NCI-H2227 (cell line): Measurements from ENCODE around the gene METRNL.
"Not testable (repeated sequence)": the region's sequence is repeated elsewhere in the genome, so short reads cannot be mapped to it uniquely, and the experiment has no call there.

Source experiments
- DNase-seq: peaks from one replicate; lab custom pipeline; 2025; ENCODE audit not compliant: unreplicated experiment; lab: John Stamatoyannopoulos, UW

The METRNL gene

GRCh38 chr17:83051396-83052240 lies 27.8 kb upstream of the METRNL start:
- DNase-seq = peak; percentile 98

DNA sequence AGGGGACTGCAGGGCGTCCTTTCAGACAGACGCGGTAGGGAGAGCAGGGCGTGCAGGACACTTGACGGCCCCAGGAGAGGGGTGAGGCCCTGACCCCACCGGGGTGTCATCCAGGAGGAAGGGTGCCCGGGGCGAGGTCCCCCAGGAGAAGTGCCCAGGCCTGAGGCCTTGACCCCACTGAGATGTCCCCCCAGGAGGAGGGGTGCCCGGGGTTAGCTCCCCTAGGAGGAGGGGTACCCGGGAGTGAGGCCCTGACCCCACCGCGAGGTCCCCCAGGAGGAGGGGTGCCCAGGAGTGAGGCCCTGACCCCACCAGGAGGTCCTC lies 27.2 kb upstream of the METRNL start:
- no peak for DNase-seq

GRCh38 chr17:83053021-83053681 lies 26.3 kb upstream of the METRNL start:
- no peak for DNase-seq

DNA sequence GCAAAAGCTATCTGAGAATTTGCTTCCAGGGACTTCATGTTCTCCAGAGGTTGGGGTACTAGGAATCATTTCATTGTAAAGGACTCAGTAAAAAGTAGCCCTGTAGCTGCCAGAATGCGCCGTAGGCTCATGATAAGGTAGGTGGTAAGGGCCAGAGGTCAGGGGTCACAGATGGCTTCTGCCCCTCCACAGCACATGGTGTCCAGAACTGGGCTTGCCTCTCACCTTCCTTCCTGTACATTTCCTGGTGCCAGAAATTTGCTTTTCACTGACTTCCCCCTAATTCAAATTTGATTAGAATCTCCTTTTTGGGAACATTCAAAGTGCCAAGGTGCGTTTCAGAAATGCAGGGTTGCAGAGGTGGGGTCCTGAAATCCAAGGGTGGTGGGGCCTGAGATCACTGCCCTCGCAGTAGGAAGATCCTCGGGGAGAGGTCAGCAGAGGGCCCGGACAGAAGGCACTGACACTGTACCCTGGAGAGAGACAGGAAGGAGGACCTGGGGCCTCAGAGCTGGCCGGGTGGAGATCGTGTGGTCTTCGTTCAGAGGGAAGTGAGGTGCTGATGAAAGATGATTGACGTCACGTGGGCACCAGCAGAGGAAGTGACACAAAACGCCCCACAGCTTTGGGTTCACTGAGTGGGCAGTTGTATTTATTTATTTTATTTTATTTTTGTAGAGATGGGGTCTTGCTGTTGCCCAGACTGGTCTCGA lies 25.5 kb upstream of the METRNL start:
- DNase-seq = no peak

- DNase-seq = no peak
Measured at GRCh38 chr17:83054518-83055125, 24.8 kb upstream of the METRNL start.

DNA sequence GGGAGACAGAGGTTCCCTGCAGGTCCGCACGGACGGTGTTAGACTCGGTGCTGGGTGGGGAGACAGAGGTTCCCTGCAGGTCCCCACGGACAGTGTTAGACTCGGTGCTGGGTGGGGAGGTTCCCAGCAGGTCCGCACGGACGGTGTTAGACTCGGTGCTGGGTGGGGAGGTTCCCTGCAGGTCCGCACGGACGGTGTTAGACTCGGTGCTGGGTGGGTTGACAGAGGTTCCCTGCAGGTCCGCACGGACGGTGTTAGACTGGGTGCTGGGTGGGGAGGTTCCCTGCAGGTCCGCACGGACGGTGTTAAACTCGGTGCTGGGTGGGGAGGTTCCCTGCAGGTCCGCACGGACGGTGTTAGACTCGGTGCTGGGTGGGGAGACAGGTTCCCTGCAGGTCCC lies 24.2 kb upstream of the METRNL start:
- DNase-seq = not testable (repeated sequence)

GRCh38 chr17:83055911-83056582 lies 23.4 kb upstream of the METRNL start:
- DNase-seq = no peak

- no peak for DNase-seq
Measured at GRCh38 chr17:83056583-83057396, 22.6 kb upstream of the METRNL start.

DNA sequence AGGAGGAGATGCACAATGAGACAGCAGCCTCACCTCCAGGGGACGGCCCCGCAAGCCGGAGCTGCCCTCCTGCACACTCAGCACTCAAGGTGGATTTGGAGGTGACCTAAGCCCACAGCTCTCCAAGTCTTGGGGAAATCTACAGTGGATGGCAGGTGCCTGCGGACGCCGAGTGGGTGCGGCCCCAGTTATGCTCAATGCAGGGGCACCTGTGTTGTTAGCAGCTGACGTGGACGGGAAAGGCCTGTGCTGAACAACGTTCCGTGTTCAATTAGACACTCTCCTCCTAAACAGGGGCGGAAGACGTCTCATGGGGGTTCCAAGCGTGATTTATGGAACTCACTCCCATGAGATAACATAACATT lies 22.0 kb upstream of the METRNL start:
- DNase-seq = no peak

GRCh38 chr17:83057793-83058265 lies 21.6 kb upstream of the METRNL start:
- no peak for DNase-seq

- DNase-seq = no peak
Measured at GRCh38 chr17:83058266-83058798, 21.1 kb upstream of the METRNL start.

- no peak for DNase-seq
Measured at GRCh38 chr17:83061586-83061985, 17.8 kb upstream of the METRNL start.

DNA sequence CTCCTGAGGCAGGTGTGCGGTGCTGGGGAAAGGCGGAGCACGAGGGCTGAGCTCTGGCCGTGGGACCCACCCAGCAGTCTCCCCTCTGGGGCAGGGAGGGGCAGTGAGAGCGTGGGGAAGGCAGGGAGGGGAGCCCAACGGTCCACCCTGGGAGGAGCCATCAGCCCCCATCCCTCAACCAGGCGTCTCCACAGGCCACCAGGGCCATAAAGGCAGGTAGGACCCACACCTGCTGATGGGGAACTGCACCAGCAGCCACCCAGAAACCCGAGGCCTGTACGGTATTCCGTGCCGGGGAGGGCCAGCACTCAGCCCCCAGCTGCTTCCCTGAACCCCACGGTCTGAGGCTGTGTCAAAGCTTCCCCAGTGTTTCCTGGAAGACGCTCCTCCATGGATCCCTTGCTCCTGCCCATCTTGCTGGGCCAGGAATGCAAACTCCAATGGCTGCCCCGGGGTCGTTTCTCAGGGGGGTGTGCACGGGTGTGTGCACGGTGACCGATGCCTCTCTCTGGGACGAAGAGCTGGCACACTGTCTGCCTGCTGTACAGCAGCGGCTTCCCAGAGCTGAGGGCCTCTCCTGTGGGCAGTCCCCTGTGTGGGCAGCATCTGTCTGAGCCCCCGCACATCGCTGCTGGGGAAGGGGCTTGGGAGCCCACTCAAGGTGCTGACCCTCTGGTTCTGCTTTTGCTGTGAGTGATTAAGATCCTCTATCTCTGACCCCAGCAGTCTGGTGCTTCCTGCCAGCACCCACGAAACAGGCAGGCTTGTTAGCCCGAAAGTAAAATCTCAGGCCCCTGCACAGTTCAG lies 17.2 kb upstream of the METRNL start:
- DNase-seq = no peak

GRCh38 chr17:83062818-83063671 lies 16.4 kb upstream of the METRNL start:
- DNase-seq = no peak

GRCh38 chr17:83064021-83064731 lies 15.2 kb upstream of the METRNL start:
- no peak for DNase-seq

GRCh38 chr17:83064732-83065659 lies 14.4 kb upstream of the METRNL start:
- no peak for DNase-seq
